ENCODE results near the gene APPL1. TPM values are rescaled to one million over a fixed set of nuclear protein-coding genes. Genes with fewer than 3 reads are reported as not detected.

The APPL1 gene
- total and polyA plus RNA-seq, 2 of the 8 experiments (the other 6 are each of a cell fraction or from before 2014, with no cell fraction given) = 9.4 to 34.4 TPM

DNA sequence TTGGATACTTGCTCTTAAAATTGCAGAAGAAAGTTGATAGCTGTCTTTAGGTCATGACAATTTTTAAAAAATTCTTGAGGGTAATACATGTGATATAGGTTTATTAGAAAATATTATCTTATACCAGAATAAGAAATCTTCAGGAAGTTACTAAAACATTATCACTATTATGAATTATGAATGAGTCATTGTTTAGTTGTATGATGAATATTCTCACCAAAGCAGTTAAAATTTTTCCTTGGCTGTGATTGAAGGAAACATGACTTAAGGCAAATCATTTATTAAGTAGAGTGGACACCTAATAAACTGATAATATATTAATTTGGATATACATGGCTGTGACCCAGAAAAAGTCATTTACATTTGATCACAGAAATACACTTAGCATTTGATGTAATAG, 30.1 kb downstream of the APPL1 start:
- peaks cover 2 to 24% (median 14%) of the 10 kb centered on the region in 4 experiments; a peak in 5 of 8 replicates for H3K36me3 ChIP-seq (ENCODE audit: control insufficient read depth in 2 of 4, insufficient read depth in 4 of 4, low read length in 3 of 4)
- no peak overlapping the region for H3K18ac ChIP-seq (ENCODE audit: extremely low read depth, low read length)
- no peaks in the 10 kb centered on the region for H3K4me1 ChIP-seq (replicated peaks in 1 of 4; ENCODE audit: control insufficient read depth in 3 of 4, insufficient read depth in 4 of 4, low read length in 3 of 4)
- TF ChIP-seq ATF2 (IDR thresholded peaks at IDR 0.05; ENCODE audit: low read length) (no peak), CTBP2 (IDR thresholded peaks at IDR 0.05; ENCODE audit: borderline replicate concordance, insufficient read depth, insufficient read length, low read length) (no peak), POU5F1 (IDR thresholded peaks at IDR 0.05; ENCODE audit: low read depth, low read length) (no peak), ATF3 (IDR thresholded peaks at IDR 0.05; ENCODE audit: insufficient read depth, low read depth, low read length) (no peak), CHD1 (IDR thresholded peaks at IDR 0.05; ENCODE audit: low read depth, low read length) (no peak), CEBPB (IDR thresholded peaks at IDR 0.05; ENCODE audit: low read depth, low read length) (no peak), SIN3A (conservative IDR thresholded peaks at IDR 0.05 in 1 of 2, IDR thresholded peaks at IDR 0.05 in 1 of 2; ENCODE audit: low read depth in 1 of 2, low read length in 2 of 2) (no peak), SAP30 (IDR thresholded peaks at IDR 0.05; ENCODE audit: insufficient read depth, insufficient replicate concordance, low read length) (no peak)
- H3K79me2 ChIP-seq (ENCODE audit: control insufficient read depth in 1 of 2, insufficient read depth in 2 of 2, low read length in 2 of 2) = no peaks in the 10 kb centered on the region
- no peak overlapping the region for H3K56ac ChIP-seq (replicated peaks; ENCODE audit: insufficient read length, low read depth, low read length)
- H4K5ac ChIP-seq (ENCODE audit: insufficient read length, low read depth, low read length) = no peak overlapping the region
- H2BK120ac ChIP-seq (replicated peaks; ENCODE audit: low read depth, low read length) = no peak overlapping the region
- no peaks in the 10 kb centered on the region for H4K20me1 ChIP-seq (replicated peaks in 1 of 2; ENCODE audit: control insufficient read depth in 1 of 2, insufficient read depth in 2 of 2, low read length in 2 of 2)
- no peak overlapping the region for H2AFZ ChIP-seq (ENCODE audit: low read length)
- no peaks in the 10 kb centered on the region for H3K27me3 ChIP-seq (replicated peaks in 1 of 4; ENCODE audit: control insufficient read depth in 3 of 4, extremely low read depth in 1 of 4, insufficient read depth in 3 of 4, low read length in 3 of 4)
- H2BK5ac ChIP-seq (ENCODE audit: low read depth, low read length) = no peak overlapping the region
- no peak overlapping the region for H3K23ac ChIP-seq (ENCODE audit: insufficient read length)
- FAIRE-seq (no peak), DNase-seq (ENCODE audit: low read depth in 1 of 2, low spot score in 2 of 2) (no peak)
- no peak overlapping the region for H2BK15ac ChIP-seq (ENCODE audit: low read length)
- H3K79me1 ChIP-seq (ENCODE audit: low read depth, low read length) = no peaks in the 10 kb centered on the region
- H3K4me3 ChIP-seq (ENCODE audit: extremely low read depth in 1 of 4, insufficient read depth in 2 of 4, low read depth in 3 of 4, low read length in 4 of 4) = no peak overlapping the region
- H3K14ac ChIP-seq (ENCODE audit: insufficient read length) = no peak overlapping the region
- no peak overlapping the region for H2BK20ac ChIP-seq (ENCODE audit: low read length)
- no peaks in the 10 kb centered on the region for H3K9me3 ChIP-seq (ENCODE audit: insufficient read depth in 2 of 2, low read depth in 1 of 2, low read length in 1 of 2)
- H3K4me2 ChIP-seq (ENCODE audit: insufficient read depth in 1 of 2, low read depth in 2 of 2, low read length in 2 of 2) = no peak overlapping the region
- H4K91ac ChIP-seq (replicated peaks; ENCODE audit: insufficient read length, low read length) = no peak overlapping the region
- H2AK5ac ChIP-seq (ENCODE audit: low read depth, low read length) = no peak overlapping the region
- H3K4ac ChIP-seq (replicated peaks; ENCODE audit: insufficient read length, low read depth, low read length) = no peak overlapping the region
- H3K27ac ChIP-seq (ENCODE audit: low read depth, low read length) = no peak overlapping the region
- ChIA-PET POLR2A (ENCODE audit: partially characterized antibody) (interaction anchor here (0.6 kb wide), 1 partner anchor 53 kb away, joined by 5 read pairs; no protein-coding TSS in a partner anchor), CTCF (ENCODE audit: partially characterized antibody) (interaction anchor here (1.4 kb wide), 1 partner anchor 12 kb away, joined by 3 read pairs; no protein-coding TSS in a partner anchor)
- H4K8ac ChIP-seq (ENCODE audit: extremely low read depth, insufficient read depth, low read length) = no peak overlapping the region
- H2BK12ac ChIP-seq (ENCODE audit: low read depth, low read length) = no peak overlapping the region
- no peak overlapping the region for H3K9ac ChIP-seq (replicated peaks in 1 of 4; ENCODE audit: extremely low read depth in 1 of 4, low read depth in 3 of 4, low read length in 3 of 4)
- no peaks in the 10 kb centered on the region; the same call in 1 of the 2 replicates for H3K23me2 ChIP-seq (ENCODE audit: low read depth, low read length)

Data from H1 (cell line).